H1 (cell line): ENCODE results near the gene NUMB.

Source experiments
- ATF2 ChIP-seq: IDR thresholded peaks from 2 replicates; pipeline ENCODE4 v1.6.1; 2012; ENCODE audit warnings: low read length, inconsistent platforms
- ATF3 ChIP-seq: IDR thresholded peaks from 2 replicates; pipeline ENCODE4 v1.6.1; 2011; ENCODE audit warnings: low read depth, mild to moderate bottlenecking, low read length; ENCODE audit not compliant: insufficient read depth
- CEBPB ChIP-seq: IDR thresholded peaks from 2 replicates; pipeline ENCODE4 v1.6.1; 2012; ENCODE audit warnings: low read depth, low read length
- CTCF ChIP-seq, 3 experiments: IDR thresholded peaks; 1 replicate in 2 of 3; 2 replicates in 1 of 3; pipeline versions ENCODE4 v1.5.1 to v1.6.1; 2011; ENCODE audit warnings: low read length in 3 of 3, mild to moderate bottlenecking in 3 of 3, inconsistent platforms in 2 of 3, low read depth in 1 of 3, moderate library complexity in 1 of 3; ENCODE audit not compliant: insufficient read depth in 1 of 3; ENCODE audit errors: control extremely low read depth in 1 of 3
- E2F6 ChIP-seq: IDR thresholded peaks from 2 replicates; pipeline ENCODE4 v1.6.1; 2012; ENCODE audit warnings: inconsistent platforms
- EGR1 ChIP-seq: IDR thresholded peaks from 2 replicates; pipeline ENCODE4 v1.6.1; 2011; ENCODE audit warnings: low read depth, low read length, borderline replicate concordance
- GTF2F1 ChIP-seq: IDR thresholded peaks from 2 replicates; pipeline ENCODE4 v1.6.1; 2012; ENCODE audit warnings: low read depth, low read length, improper control_type of control experiment, borderline replicate concordance
- NANOG ChIP-seq: IDR thresholded peaks from 2 replicates; pipeline ENCODE4 v1.6.1; 2011; ENCODE audit warnings: low read length, low read depth, mild to moderate bottlenecking, inconsistent platforms; ENCODE audit not compliant: insufficient read depth, poor library complexity, severe bottlenecking
- POLR2AphosphoS5 ChIP-seq: IDR thresholded peaks from 2 replicates; pipeline ENCODE4 v1.6.1; 2011; ENCODE audit warnings: low read depth, low read length
- POU5F1 ChIP-seq: IDR thresholded peaks from 2 replicates; pipeline ENCODE4 v1.6.1; 2011; ENCODE audit warnings: low read depth, mild to moderate bottlenecking, low read length, moderate library complexity
- RAD21 ChIP-seq, 2 experiments: IDR thresholded peaks in 1 of 2; conservative IDR thresholded peaks in 1 of 2; 2 replicates each; pipeline ENCODE4 v1.6.1; 2011; ENCODE audit warnings: low read depth in 2 of 2, low read length in 2 of 2, improper control_type of control experiment in 1 of 2, inconsistent platforms in 1 of 2, mild to moderate bottlenecking in 1 of 2, moderate library complexity in 1 of 2
- SP2 ChIP-seq: IDR thresholded peaks from 2 replicates; pipeline ENCODE4 v1.6.1; 2012; ENCODE audit warnings: mild to moderate bottlenecking, low read length, inconsistent platforms
- TCF12 ChIP-seq: IDR thresholded peaks from 2 replicates; pipeline ENCODE4 v1.6.1; 2011; ENCODE audit warnings: low read depth, mild to moderate bottlenecking, low read length
- ZNF274 ChIP-seq: IDR thresholded peaks from 2 replicates; pipeline ENCODE4 v1.7.0; 2012; ENCODE audit warnings: low read length, borderline replicate concordance; ENCODE audit errors: extremely low read depth

- TF ChIP-seq ATF2 (no peak), TCF12 (no peak), CEBPB (no peak), CTCF (IDR thresholded peaks at IDR 0.05; ENCODE audit: control extremely low read depth in 1 of 3, insufficient read depth in 1 of 3, low read depth in 1 of 3, low read length in 3 of 3) (no peak), SP2 (no peak), E2F6 (no peak), ATF3 (no peak), POLR2AphosphoS5 (no peak), NANOG (no peak), EGR1 (no peak), ZNF274 (no peak), POU5F1 (no peak), RAD21 (IDR thresholded peaks at IDR 0.05 in 1 of 2, conservative IDR thresholded peaks at IDR 0.05 in 1 of 2; ENCODE audit: low read depth in 2 of 2, low read length in 2 of 2) (no peak), GTF2F1 (no peak)
Measured at GRCh38 chr14:73381380-73382013, 76.8 kb downstream of the NUMB start.
